HEK293T (cell line): ENCODE data around the gene GNLY.

Source experiments
- CTCF ChIA-PET: fragments of 350-600 bp; formaldehyde crosslinking; extraction: SDS; loops from one replicate; lab custom pipeline; 2021; ENCODE audit warnings: antibody characterized with exemption, inconsistent platforms; lab: Yijun Ruan, JAX
- POLR2A ChIA-PET: fragments of 350-600 bp; formaldehyde crosslinking; extraction: SDS; loops from one replicate; lab custom pipeline; 2020; ENCODE audit warnings: antibody characterized with exemption, inconsistent platforms; lab: Yijun Ruan, JAX
- DNase-seq: peaks from one replicate; pipeline ENCODE4 v3.0.0; 2012; ENCODE audit warnings: mixed read lengths; ENCODE audit errors: extremely low spot score
- ARNT ChIP-seq: fragments of 450-650 bp; IDR thresholded peaks from 2 replicates; pipeline ENCODE4 v1.6.1; 2017; ENCODE audit warnings: mild to moderate bottlenecking
- BHLHE40 ChIP-seq: fragments of 450-650 bp; IDR thresholded peaks from 2 replicates; pipeline ENCODE4 v1.6.1; 2016; ENCODE audit warnings: mild to moderate bottlenecking, moderate library complexity, borderline replicate concordance
- CTBP1 ChIP-seq: fragments of 450-650 bp; IDR thresholded peaks from 2 replicates; pipeline ENCODE4 v1.6.1; 2016; ENCODE audit warnings: borderline replicate concordance
- ELF4 ChIP-seq: fragments of 450-650 bp; IDR thresholded peaks from 2 replicates; pipeline ENCODE4 v1.6.1; 2017; ENCODE audit warnings: antibody characterized with exemption
- FOXA1 ChIP-seq: fragments of 450-650 bp; IDR thresholded peaks from 2 replicates; pipeline ENCODE4 v1.6.1; 2016; ENCODE audit warnings: mild to moderate bottlenecking
- FOXK2 ChIP-seq: fragments of 450-650 bp; IDR thresholded peaks from 2 replicates; pipeline ENCODE4 v1.6.1; 2016; ENCODE audit warnings: mild to moderate bottlenecking
- FOXM1 ChIP-seq: fragments of 450-650 bp; IDR thresholded peaks from 2 replicates; pipeline ENCODE4 v1.6.1; 2017; ENCODE audit warnings: mild to moderate bottlenecking, borderline replicate concordance
- HDGF ChIP-seq: fragments of 450-650 bp; IDR thresholded peaks from 2 replicates; pipeline ENCODE4 v1.6.1; 2017; ENCODE audit warnings: antibody characterized with exemption, borderline replicate concordance
- L3MBTL2 ChIP-seq: fragments of 450-650 bp; conservative IDR thresholded peaks from 2 replicates; pipeline ENCODE4 v1.6.1; 2016; ENCODE audit warnings: mild to moderate bottlenecking
- LEF1 ChIP-seq: fragments of 450-650 bp; IDR thresholded peaks from 2 replicates; pipeline ENCODE4 v1.6.1; 2017; ENCODE audit warnings: mild to moderate bottlenecking, borderline replicate concordance
- NFRKB ChIP-seq: fragments of 450-650 bp; IDR thresholded peaks from 2 replicates; pipeline ENCODE4 v1.6.1; 2016; ENCODE audit warnings: mild to moderate bottlenecking, moderate library complexity
- SP1 ChIP-seq: fragments of 450-650 bp; IDR thresholded peaks from 2 replicates; pipeline ENCODE4 v1.6.1; 2017
- SUZ12 ChIP-seq: fragments of 450-650 bp; IDR thresholded peaks from 2 replicates; pipeline ENCODE4 v1.6.1; 2016; ENCODE audit warnings: mild to moderate bottlenecking
- TARDBP ChIP-seq: fragments of 450-650 bp; IDR thresholded peaks from 2 replicates; pipeline ENCODE4 v1.6.1; 2016
- ZNF384 ChIP-seq: fragments of 450-650 bp; IDR thresholded peaks from 2 replicates; pipeline ENCODE4 v1.6.1; 2016
- TF ChIP-seq, protein P1 (sequence below): fragments of 450-650 bp; IDR thresholded peaks from 2 replicates; pipeline ENCODE4 v1.6.1; 2016

GNLY gene

DNA sequence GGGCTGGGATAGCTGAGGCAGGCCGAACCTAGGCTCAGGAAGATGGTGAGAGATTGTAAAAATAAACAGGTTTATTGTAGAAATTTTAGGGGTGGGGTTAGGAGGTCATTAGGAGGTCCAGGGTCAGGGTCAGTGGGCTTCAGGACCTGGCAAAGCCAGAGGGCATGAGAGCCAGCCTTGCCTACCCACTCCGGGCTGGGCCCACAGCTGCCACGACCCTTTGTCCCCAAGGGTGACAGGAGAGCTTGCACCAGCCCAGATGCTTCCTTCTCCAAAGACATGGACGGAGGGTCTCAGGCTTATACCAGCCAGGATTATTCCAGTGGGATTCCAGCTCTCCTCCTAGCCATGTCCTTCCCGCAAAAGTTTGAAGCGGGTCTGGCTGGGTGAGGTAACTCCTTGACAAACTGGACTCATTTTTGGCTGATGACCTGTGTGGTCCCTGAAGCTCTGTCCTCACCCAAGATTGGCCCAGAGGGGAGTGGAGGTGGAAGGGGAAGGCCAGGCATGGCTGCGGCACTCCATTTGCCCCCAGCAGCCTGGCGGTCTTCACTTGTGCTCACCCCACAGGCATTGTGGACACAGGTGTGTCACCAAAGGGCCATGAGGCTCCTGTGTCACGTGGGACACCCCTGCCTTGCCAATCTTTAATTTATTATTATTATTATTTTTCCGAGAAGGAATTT lies 35.8 kb downstream of the GNLY start:
- POLR2A ChIA-PET = no interaction called here
- CTCF ChIA-PET = interaction anchor here (0.6 to 2.3 kb wide), 6 partner anchors 11 to 435 kb away, joined by 3 to 19 read pairs (median 9); no protein-coding TSS in a partner anchor
- no peak for DNase-seq
- TF ChIP-seq HDGF = no peak
- no peak for TF ChIP-seq ARNT
- no peak for TF ChIP-seq LEF1
- no peak for TF ChIP-seq ELF4
- TF ChIP-seq SUZ12 = no peak
- no peak for TF ChIP-seq L3MBTL2
- TF ChIP-seq, protein P1, sequence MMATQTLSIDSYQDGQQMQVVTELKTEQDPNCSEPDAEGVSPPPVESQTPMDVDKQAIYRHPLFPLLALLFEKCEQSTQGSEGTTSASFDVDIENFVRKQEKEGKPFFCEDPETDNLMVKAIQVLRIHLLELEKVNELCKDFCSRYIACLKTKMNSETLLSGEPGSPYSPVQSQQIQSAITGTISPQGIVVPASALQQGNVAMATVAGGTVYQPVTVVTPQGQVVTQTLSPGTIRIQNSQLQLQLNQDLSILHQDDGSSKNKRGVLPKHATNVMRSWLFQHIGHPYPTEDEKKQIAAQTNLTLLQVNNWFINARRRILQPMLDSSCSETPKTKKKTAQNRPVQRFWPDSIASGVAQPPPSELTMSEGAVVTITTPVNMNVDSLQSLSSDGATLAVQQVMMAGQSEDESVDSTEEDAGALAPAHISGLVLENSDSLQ = no peak
- no peak for TF ChIP-seq NFRKB
- TF ChIP-seq SP1 = no peak
- TF ChIP-seq ZNF384 = no peak

DNA sequence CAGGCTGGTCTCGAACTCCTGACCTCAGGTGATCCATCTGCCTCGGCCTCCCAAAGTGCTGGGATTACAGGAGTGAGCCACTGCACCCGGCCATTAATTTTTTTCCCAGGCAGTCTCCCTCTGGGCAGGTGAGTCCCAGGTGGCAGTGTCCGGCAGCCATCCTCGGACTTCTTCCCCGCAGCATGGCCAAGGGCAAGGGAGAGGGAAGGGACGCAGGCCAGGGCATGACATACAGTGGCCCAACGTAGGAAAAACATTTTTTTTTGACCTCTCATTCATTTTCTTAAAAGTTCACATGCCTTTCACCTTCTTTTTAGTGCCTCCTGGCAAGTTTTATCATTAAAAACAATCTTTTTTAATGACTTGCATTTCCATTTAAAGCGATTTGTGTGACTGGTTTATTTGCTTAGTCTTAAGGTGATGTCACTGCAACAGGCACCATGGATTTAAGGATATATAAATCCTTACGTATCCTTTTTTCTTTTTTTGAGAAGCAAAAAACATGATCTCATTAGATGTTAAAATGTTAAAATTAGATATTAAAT lies 36.6 kb downstream of the GNLY start:
- TF ChIP-seq NFRKB = no peak
- no peak for TF ChIP-seq FOXA1
- no peak for TF ChIP-seq L3MBTL2
- no peak for TF ChIP-seq FOXK2
- no peak for TF ChIP-seq SP1
- TF ChIP-seq SUZ12 = no peak
- TF ChIP-seq CTBP1 = no peak
- no peak for TF ChIP-seq ARNT
- no peak for TF ChIP-seq ELF4
- TF ChIP-seq, protein P1 = no peak
- no peak for TF ChIP-seq BHLHE40
- no peak for TF ChIP-seq LEF1
- no peak for TF ChIP-seq TARDBP
- TF ChIP-seq HDGF = no peak
- TF ChIP-seq FOXM1 = no peak
- TF ChIP-seq ZNF384 = no peak
- DNase-seq = no peak
- ChIA-PET CTCF (interaction anchor here (2.3 kb wide), 1 partner anchor 83 kb away, joined by 19 read pairs; no protein-coding TSS in a partner anchor), POLR2A (no interaction called here)

DNA sequence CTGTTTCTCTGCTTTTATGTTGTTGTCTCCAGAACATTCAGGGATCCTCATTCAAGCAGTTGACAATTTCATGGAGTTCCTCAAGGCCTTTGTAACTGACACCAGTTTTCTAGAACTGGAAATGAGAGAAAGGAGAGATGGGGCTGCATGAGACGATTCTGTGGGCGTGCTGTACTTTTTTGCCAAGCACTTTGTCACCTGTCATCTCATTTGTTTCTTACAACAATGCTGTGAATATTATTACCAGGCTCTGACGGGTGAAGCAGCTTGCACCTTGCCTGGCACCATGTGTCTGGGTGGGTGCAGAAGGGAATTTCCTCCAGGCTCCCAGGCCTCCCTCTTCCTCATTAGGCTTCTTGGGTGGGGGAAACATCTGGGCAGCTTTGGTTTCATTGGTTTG lies 37.4 kb downstream of the GNLY start:
- TF ChIP-seq FOXA1 = no peak
- no peak for TF ChIP-seq BHLHE40
- TF ChIP-seq HDGF = no peak
- TF ChIP-seq ZNF384 = no peak
- TF ChIP-seq ELF4 = no peak
- no peak for TF ChIP-seq FOXK2
- POLR2A ChIA-PET = no interaction called here
- CTCF ChIA-PET = interaction anchor here (1.0 kb wide), 1 partner anchor 81 kb away, joined by 3 read pairs; no protein-coding TSS in a partner anchor
- DNase-seq = no peak

DNA sequence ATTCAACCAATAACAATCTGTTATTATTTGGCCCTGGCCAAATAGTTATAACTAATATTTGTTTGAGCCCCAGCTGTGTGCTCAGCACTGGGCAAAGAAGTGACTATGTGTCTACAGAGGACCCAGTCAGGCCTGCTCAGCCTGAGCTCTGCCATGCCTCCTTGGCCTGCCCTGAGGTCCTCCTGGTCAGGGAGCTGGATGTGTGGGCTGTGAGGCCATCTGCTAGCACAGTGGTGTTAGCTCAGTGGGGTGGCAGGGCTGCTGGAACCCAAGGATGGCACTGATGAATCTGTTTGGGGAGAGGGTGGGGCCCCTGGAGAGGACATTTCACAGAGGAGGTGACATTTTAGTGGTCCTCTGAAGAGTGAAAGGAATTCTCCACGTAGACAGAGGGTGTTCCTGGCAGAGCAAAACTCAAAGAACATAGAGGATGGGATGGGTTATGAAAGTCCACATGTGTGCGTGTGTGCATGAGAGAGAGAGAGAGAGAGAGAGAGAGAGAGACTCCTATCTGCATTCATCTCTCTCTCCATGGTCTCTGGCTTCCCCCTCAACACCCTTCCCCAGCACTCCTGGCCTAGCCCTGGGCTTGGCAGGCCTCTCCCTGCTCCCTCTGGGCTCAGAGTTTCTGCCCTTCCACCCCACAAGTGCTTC lies 38.4 kb downstream of the GNLY start:
- POLR2A ChIA-PET = no interaction called here
- no peak for TF ChIP-seq NFRKB
- TF ChIP-seq FOXA1 = no peak
- TF ChIP-seq CTBP1 = no peak
- TF ChIP-seq HDGF = no peak
- TF ChIP-seq ELF4 = no peak
- DNase-seq = no peak
- CTCF ChIA-PET = interaction anchor here (0.6 kb wide), 2 partner anchors 10 to 21 kb away, joined by 3 read pairs; partner anchors contain the start of gene ATOH8

DNA sequence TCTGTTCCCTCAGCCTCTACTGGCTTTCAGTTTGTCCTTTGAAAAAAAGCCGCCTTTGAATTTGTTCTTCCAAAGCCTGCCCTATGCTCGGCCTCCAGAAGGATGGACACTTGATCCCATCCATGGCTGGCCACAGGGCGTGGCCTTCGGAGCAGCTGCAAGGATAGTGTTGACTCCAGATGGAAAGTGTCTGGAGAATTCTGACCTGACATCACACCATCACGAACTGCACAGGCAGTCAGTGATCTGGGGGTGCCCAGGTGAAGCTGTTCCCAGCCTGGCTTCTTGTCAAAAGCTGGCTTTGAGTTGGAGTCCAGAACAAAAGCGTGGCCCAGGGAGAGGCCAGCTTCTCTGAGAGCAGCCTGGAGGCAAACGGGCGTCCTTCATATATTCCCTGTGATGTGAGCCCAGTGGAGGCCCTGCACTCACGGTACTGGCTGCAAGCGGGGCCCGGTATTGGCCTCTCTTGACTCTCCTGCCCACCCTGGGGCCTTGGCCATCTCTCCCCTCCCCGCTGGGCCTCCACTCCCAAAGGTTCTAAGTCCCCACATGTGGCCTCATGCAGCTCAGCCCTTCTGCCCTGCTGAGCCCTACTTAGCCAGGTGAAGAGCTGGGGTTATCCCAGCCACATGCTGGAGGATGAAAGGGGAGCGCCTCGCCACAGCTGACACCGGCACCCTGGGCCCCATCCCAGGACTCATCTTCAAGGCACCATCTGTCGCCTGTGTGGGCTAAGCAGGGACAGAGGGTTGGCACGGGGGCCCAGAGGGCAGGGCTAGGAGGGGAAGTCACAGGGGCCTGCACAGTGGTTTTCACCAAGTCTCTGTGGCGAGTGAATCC lies 39.2 kb downstream of the GNLY start:
- POLR2A ChIA-PET = no interaction called here
- CTCF ChIA-PET = no interaction called here
- no peak for DNase-seq
- TF ChIP-seq, protein P1 = no peak
- TF ChIP-seq BHLHE40 = no peak
- no peak for TF ChIP-seq ELF4
- no peak for TF ChIP-seq FOXK2
- TF ChIP-seq SP1 = no peak
- TF ChIP-seq FOXA1 = no peak
- no peak for TF ChIP-seq CTBP1
- no peak for TF ChIP-seq HDGF

DNA sequence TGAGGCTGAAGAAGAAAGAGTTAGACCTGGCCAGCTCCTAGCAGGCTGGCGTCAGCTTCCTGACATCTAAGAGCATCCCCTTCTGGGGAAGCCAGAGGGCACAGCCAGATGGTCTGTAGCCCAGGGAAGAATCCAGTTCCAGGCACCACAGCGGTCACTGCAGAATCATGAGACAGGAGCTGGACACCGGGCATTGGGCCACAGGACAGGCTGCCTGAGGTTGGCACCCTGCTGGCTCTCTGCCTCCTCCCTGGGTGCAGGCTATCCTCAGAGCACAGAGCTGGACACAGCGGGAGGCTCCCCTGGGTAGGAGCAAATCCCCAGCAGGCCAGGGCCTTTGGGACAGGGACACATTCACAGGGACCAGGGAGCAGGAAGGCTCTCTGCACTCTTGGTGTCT lies 39.9 kb downstream of the GNLY start:
- ChIA-PET POLR2A (no interaction called here), CTCF (no interaction called here)
- no peak for TF ChIP-seq NFRKB
- no peak for TF ChIP-seq FOXK2
- no peak for TF ChIP-seq LEF1
- TF ChIP-seq SP1 = no peak
- no peak for TF ChIP-seq FOXA1
- TF ChIP-seq L3MBTL2 = no peak
- TF ChIP-seq CTBP1 = no peak
- TF ChIP-seq, protein P1 = no peak
- no peak for TF ChIP-seq BHLHE40
- TF ChIP-seq TARDBP = no peak
- TF ChIP-seq FOXM1 = no peak
- no peak for TF ChIP-seq ELF4
- no peak for TF ChIP-seq HDGF
- no peak for DNase-seq
